Calu3 (cell line): Measurements from ENCODE around the gene TACR3. TPM values are rescaled to one million over a fixed set of nuclear protein-coding genes. Genes with fewer than 3 reads are reported as not detected.
A peak's percentile ranks its signal among the peaks of the same experiment; 100 is the strongest.

Experiments used
- Bru-seq: library from RNA; stranded (reverse); fragments of 400-500 nt; gene quantifications from one replicate; lab custom pipeline; 2021; lab: Mats Ljungman, UMichigan
- BruChase-seq, 2 experiments: library from RNA; stranded (reverse); fragments of 400-500 nt; gene quantifications; one replicate each; lab custom pipeline; 2021; lab: Mats Ljungman, UMichigan
- BruUV-seq: library from RNA; stranded (reverse); fragments of 400-500 nt; replicated peaks from 2 replicates; lab custom pipeline; 2021; lab: Mats Ljungman, UMichigan
- CTCF ChIA-PET: fragments of 300-600 bp; sonication (Branson Sonifier 250); formaldehyde crosslinking; loops from one replicate; lab custom pipeline; 2022; ENCODE audit warnings: antibody characterized with exemption; lab: Charles Lee
- DNase-seq: peaks from one replicate; pipeline ENCODE4 v3.0.0; 2022
- H3K27ac Mint-ChIP-seq: one replicate; pipeline ENCODE4 v1.8.0; 2022; ENCODE audit warnings: mixed read lengths; ENCODE audit not compliant: unreplicated experiment
- H3K27me3 Mint-ChIP-seq: one replicate; pipeline ENCODE4 v1.8.0; 2022; ENCODE audit warnings: mixed read lengths; ENCODE audit not compliant: unreplicated experiment
- H3K36me3 Mint-ChIP-seq: one replicate; pipeline ENCODE4 v1.8.0; 2022; ENCODE audit warnings: mild to moderate bottlenecking, moderate library complexity, mixed read lengths; ENCODE audit not compliant: insufficient read depth, unreplicated experiment
- H3K4me1 Mint-ChIP-seq: one replicate; pipeline ENCODE4 v1.8.0; 2022; ENCODE audit warnings: mild to moderate bottlenecking, low read depth, mixed read lengths; ENCODE audit not compliant: unreplicated experiment
- H3K4me3 Mint-ChIP-seq: one replicate; pipeline ENCODE4 v1.8.0; 2022; ENCODE audit warnings: mild to moderate bottlenecking, low read depth, moderate library complexity, mixed read lengths; ENCODE audit not compliant: unreplicated experiment
- H3K9me3 Mint-ChIP-seq: one replicate; pipeline ENCODE4 v1.8.0; 2022; ENCODE audit warnings: low read depth, mixed read lengths; ENCODE audit not compliant: unreplicated experiment
- CTCF ChIP-seq: fragments of 200-600 bp; IDR thresholded peaks from one replicate; pipeline ENCODE4 v1.8.0; 2022; ENCODE audit warnings: antibody characterized with exemption; ENCODE audit not compliant: unreplicated experiment
- intact Hi-C: fragments of 100-400 bp; cut with micrococcal nuclease; formaldehyde crosslinking; loops from one replicate; pipeline ENCODE4 v1.10.0; 2022; ENCODE audit not compliant: unreplicated experiment
- long read RNA-seq: library from polyadenylated mRNA; stranded (forward); transcript quantifications from one replicate; pipeline ENCODE4 v2.0.0, GENCODE V29; 2022
- total RNA-seq: library from RNA; stranded (reverse); gene quantifications from 2 replicates; pipeline ENCODE4 v1.2.3, GENCODE V29; 2022

TACR3 gene
- total RNA-seq (not detected in 2 replicates), Bru-seq, nascent RNA (percentile 5 among the genes with signal in this experiment), BruChase-seq, experiment 1, labeled RNA remaining after a 6-hour chase (percentile 4 among the genes with signal in this experiment), BruChase-seq, experiment 2, labeled RNA remaining after a 2-hour chase (percentile 8 among the genes with signal in this experiment)
- long read RNA-seq = 0 reads

GRCh38 chr4:103719830-103720207 is at the start of gene TACR3:
Gene TACR3 (minus strand): TSS chr4:103719985. CDS start chr4:103719675, 310 bp downstream.
- CTCF ChIA-PET = no interaction called here
- no TSS peak for BruUV-seq
- TF ChIP-seq CTCF = no peak
- Mint-ChIP-seq H3K4me1 (no peaks in the 10 kb centered on the region), H3K27ac (no peak within 1 kb of the TSS), H3K27me3 (no peaks in the 10 kb centered on the region), H3K4me3 (no peak within 1 kb of the TSS), H3K36me3 (no peaks in the 10 kb centered on the region), H3K9me3 (no peaks in the 10 kb centered on the region)
- DNase-seq = no peak
- intact Hi-C loops = no loop called here

- Mint-ChIP-seq H3K4me3 (no peak overlapping the region), H3K36me3 (no peaks in the 10 kb centered on the region), H3K27me3 (no peaks in the 10 kb centered on the region), H3K27ac (no peak overlapping the region), H3K9me3 (peaks cover 2% of the 10 kb centered on the region), H3K4me1 (peaks cover 17% of the 10 kb centered on the region)
- intact Hi-C loops = no loop called here
- no peak for DNase-seq
- no peak for TF ChIP-seq CTCF
- BruUV-seq = no TSS peak
- CTCF ChIA-PET = no interaction called here
Observed at GRCh38 chr4:103757631-103758030, 37.8 kb upstream of the TACR3 start.

- DNase-seq = no peak
- H3K27me3 Mint-ChIP-seq = no peaks in the 10 kb centered on the region
- peaks cover 17% of the 10 kb centered on the region for H3K4me1 Mint-ChIP-seq
- no peaks in the 10 kb centered on the region for H3K36me3 Mint-ChIP-seq
- peak overlapping the region; percentile 52 for H3K27ac Mint-ChIP-seq
- CTCF ChIA-PET = interaction anchor here (0.7 kb wide), 1 partner anchor 129 kb away, joined by 3 read pairs; no protein-coding TSS in a partner anchor
- no TSS peak for BruUV-seq
- intact Hi-C loops = no loop called here
- no peak for TF ChIP-seq CTCF
- peaks cover 2% of the 10 kb centered on the region for H3K9me3 Mint-ChIP-seq
- no peak overlapping the region for H3K4me3 Mint-ChIP-seq
Observed at GRCh38 chr4:103756741-103757140, 37.0 kb upstream of the TACR3 start.

- H3K27me3 Mint-ChIP-seq = no peaks in the 10 kb centered on the region
- intact Hi-C loops = no loop called here
- peak overlapping the region; percentile 82 for H3K27ac Mint-ChIP-seq
- BruUV-seq = no TSS peak
- peaks cover 2% of the 10 kb centered on the region for H3K9me3 Mint-ChIP-seq
- H3K4me1 Mint-ChIP-seq = peaks cover 17% of the 10 kb centered on the region
- DNase-seq = peak; percentile 53
- H3K4me3 Mint-ChIP-seq = no peak overlapping the region
- TF ChIP-seq CTCF = no peak
- CTCF ChIA-PET = interaction anchor here (0.7 kb wide), 1 partner anchor 112 kb away, joined by 3 read pairs; no protein-coding TSS in a partner anchor
- no peaks in the 10 kb centered on the region for H3K36me3 Mint-ChIP-seq
Observed at GRCh38 chr4:103754844-103755243, 35.1 kb upstream of the TACR3 start.
